ENCODE data around the gene ST3GAL2. TPM values are rescaled to one million over a fixed set of nuclear protein-coding genes. Genes with fewer than 3 reads are reported as not detected.

The ST3GAL2 gene
- 14.7 TPM for total RNA-seq

- DNase-seq (ENCODE audit: low spot score), result peak; percentile 94
- peak; percentile 98 for ATAC-seq
Observed at GRCh38 chr16:70438969-70439862, at the start of gene ST3GAL2. TSS of gene ST3GAL2 (minus strand) at chr16:70439100. CDS start at chr16:70398530, 40,570 bp downstream.

- ATAC-seq (no peak), DNase-seq (ENCODE audit: low spot score) (no peak)
Observed at GRCh38 chr16:70484867-70485266, 46.0 kb upstream of the ST3GAL2 start.

GRCh38 chr16:70483426-70483825, 44.5 kb upstream of the ST3GAL2 start:
- DNase-seq (ENCODE audit: low spot score) (no peak), ATAC-seq (no peak)

GRCh38 chr16:70482624-70483023, 43.7 kb upstream of the ST3GAL2 start:
- ATAC-seq (no peak), DNase-seq (ENCODE audit: low spot score) (no peak)

- no peak for DNase-seq (ENCODE audit: low spot score)
- no peak for ATAC-seq
Observed at GRCh38 chr16:70481929-70482536, 43.1 kb upstream of the ST3GAL2 start.

GRCh38 chr16:70480127-70481105, 41.5 kb upstream of the ST3GAL2 start:
- DNase-seq (ENCODE audit: low spot score) (no peak), ATAC-seq (no peak)

- peak; percentile 11 for ATAC-seq
Observed at GRCh38 chr16:70478912-70479341, 40.0 kb upstream of the ST3GAL2 start.

GRCh38 chr16:70478169-70478568, 39.3 kb upstream of the ST3GAL2 start:
- no peak for DNase-seq (ENCODE audit: low spot score)
- ATAC-seq, result no peak

More at GRCh38 chr16:70478912-70479341, 40.0 kb upstream of the ST3GAL2 start:
- DNase-seq (ENCODE audit: low spot score), result no peak

- ATAC-seq (no peak), DNase-seq (ENCODE audit: low spot score) (no peak)
Observed at GRCh38 chr16:70476272-70477020, 37.5 kb upstream of the ST3GAL2 start.

GRCh38 chr16:70475054-70475871, 36.4 kb upstream of the ST3GAL2 start:
- no peak for ATAC-seq
- DNase-seq (ENCODE audit: low spot score), result no peak

GRCh38 chr16:70474320-70475053, 35.6 kb upstream of the ST3GAL2 start:
- no peak for ATAC-seq
- no peak for DNase-seq (ENCODE audit: low spot score)

GRCh38 chr16:70473446-70474319, 34.8 kb upstream of the ST3GAL2 start:
- no peak for DNase-seq (ENCODE audit: low spot score)

GRCh38 chr16:70472786-70473433, 34.0 kb upstream of the ST3GAL2 start:
- ATAC-seq (no peak), DNase-seq (ENCODE audit: low spot score) (no peak)

More at GRCh38 chr16:70473446-70474319, 34.8 kb upstream of the ST3GAL2 start:
- ATAC-seq, result no peak

- DNase-seq (ENCODE audit: low spot score) (peak; percentile 61), ATAC-seq (peak; percentile 89)
Observed at GRCh38 chr16:70470927-70471341, 32.0 kb upstream of the ST3GAL2 start.

GRCh38 chr16:70470141-70470926, 31.4 kb upstream of the ST3GAL2 start:
- ATAC-seq, result no peak
- DNase-seq (ENCODE audit: low spot score), result no peak
